Heart left ventricle (tissue), 13 donors: ENCODE data around the gene HPSE2.

Source experiments
- POLR2A ChIP-seq, 2 donors: fragments of 450-650 bp; IDR thresholded peaks; one replicate each; pipeline ENCODE4 v1.6.1; 2017; ENCODE audit warnings: antibody characterized with exemption in 2 of 2, mild to moderate bottlenecking in 2 of 2, moderate library complexity in 2 of 2
- TF ChIP-seq, protein P1 (sequence below), 12 donors: fragments of 200-600 bp; sonication (generic) in 4 of 12; IDR thresholded peaks; one replicate each; pipeline versions ENCODE4 v1.5.0 to v1.8.0; 2018 to 2022; ENCODE audit warnings: antibody characterized with exemption in 12 of 12, mild to moderate bottlenecking in 5 of 12
- donor health status: ischemic (EF 13 %, LVEDD 7.1; RV severe dilation, severe dysfunction).
- donor health status: DM: no; HTN: yes; CAD: no.
- donor health status: DM: no; HTN: no; CAD: no.
- donor health status: ischemic (EF 25% LVEDD 6.9; RV normal size, moderate dysfunction).
- donor health status: ischemic (EF 25% LVEDD 5.7; RV mildly dilated, moderate dysfunction).
- donor health status: ischemic (EF 35%, LVEDD 5.7; RV mildly dilated, moderate dysfunction).
- donor health status: nonischemic (EF 11% LVEDD 7.7; RV severe dilation, severe dysfunction).
- donor health status: DM: yes; HTN: yes; CAD: no.
- donor health status: PGD.
- donor health status: ischemic (EF 29% LVEDD 5.4; RV normal size, mild dysfunction).
- donor health status: nonischemic (EF 23%, LVEDD 6.1; RV moderate dilation, normal function).

DNA sequence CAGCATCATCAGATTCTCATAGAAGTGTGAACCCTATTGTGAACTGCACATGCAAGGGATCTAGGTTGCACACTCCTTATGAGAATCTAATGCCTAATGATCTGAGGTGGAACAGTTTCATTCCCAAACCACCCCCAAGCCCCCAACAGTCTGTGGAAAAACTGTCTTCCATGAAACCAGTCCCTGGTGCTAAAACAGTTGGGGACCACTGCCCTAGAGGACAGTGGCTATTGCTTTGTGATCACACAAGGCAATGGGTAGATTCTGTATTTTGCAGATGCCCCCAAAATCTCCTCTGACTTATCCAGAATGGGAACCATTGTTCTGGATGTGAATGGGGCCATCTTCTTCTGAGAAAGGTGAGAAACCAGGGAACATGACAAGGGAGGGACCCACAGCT is 757.8 kb downstream of the HPSE2 start:
- TF ChIP-seq, protein P1, sequence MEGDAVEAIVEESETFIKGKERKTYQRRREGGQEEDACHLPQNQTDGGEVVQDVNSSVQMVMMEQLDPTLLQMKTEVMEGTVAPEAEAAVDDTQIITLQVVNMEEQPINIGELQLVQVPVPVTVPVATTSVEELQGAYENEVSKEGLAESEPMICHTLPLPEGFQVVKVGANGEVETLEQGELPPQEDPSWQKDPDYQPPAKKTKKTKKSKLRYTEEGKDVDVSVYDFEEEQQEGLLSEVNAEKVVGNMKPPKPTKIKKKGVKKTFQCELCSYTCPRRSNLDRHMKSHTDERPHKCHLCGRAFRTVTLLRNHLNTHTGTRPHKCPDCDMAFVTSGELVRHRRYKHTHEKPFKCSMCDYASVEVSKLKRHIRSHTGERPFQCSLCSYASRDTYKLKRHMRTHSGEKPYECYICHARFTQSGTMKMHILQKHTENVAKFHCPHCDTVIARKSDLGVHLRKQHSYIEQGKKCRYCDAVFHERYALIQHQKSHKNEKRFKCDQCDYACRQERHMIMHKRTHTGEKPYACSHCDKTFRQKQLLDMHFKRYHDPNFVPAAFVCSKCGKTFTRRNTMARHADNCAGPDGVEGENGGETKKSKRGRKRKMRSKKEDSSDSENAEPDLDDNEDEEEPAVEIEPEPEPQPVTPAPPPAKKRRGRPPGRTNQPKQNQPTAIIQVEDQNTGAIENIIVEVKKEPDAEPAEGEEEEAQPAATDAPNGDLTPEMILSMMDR (IDR thresholded peaks at IDR 0.05) = no peak
- no peak for TF ChIP-seq POLR2A (IDR thresholded peaks at IDR 0.05)
